NCI-H2107 treated with DMSO at 0.1 percent for 48 hours (cell line): ENCODE data around the gene RAD51AP1.
A peak's percentile ranks its signal among the peaks of the same experiment; 100 is the strongest.

Experiments
- DNase-seq: peaks from one replicate; lab custom pipeline; 2025; ENCODE audit not compliant: unreplicated experiment; lab: John Stamatoyannopoulos, UW

RAD51AP1 gene

DNA sequence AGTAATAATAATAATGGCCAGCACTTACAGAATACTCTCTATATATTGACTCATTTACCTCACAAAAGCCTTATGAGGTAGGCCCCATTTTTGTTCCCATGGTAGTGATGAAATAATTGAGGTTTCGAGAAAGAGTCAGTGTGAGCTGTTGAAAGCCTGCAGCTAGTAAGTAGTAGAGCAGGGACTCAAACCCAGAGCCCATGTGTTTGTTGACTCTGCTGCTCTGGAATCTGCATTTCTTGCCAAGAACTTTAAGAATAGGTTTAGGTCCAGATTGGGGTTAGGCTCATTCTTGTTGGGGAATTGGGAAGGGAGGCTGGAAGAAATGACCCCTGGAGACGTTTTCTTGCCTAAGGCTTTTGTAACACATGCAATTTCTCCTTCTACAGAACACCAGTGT, 51.3 kb downstream of the RAD51AP1 start:
- no peak for DNase-seq

DNA sequence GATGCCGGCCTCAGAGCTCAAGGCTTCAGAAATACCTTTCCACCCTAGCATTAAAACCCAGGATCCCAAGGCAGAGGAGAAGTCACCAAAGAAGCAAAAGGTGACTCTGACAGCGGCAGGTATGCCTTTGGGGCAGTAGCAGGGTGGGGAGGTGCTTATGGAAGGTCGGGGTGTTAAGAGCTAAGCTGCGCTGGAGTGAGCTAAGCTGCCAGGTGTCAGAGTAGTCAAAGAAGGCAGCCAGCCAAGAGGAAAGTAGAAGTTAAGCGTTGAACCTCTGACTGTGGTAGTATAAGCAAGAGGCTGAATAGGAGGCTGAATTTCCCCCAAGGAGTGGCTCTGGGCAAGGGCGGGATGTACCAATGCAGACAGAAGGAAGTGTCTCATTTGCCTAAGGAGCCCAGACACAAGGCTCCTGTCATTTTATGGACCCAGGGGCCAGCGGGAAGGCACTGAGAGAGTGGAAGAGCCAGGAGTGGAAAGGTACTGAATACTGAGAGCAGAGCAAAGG, 52.5 kb downstream of the RAD51AP1 start:
- DNase-seq = peak; percentile 58

DNA sequence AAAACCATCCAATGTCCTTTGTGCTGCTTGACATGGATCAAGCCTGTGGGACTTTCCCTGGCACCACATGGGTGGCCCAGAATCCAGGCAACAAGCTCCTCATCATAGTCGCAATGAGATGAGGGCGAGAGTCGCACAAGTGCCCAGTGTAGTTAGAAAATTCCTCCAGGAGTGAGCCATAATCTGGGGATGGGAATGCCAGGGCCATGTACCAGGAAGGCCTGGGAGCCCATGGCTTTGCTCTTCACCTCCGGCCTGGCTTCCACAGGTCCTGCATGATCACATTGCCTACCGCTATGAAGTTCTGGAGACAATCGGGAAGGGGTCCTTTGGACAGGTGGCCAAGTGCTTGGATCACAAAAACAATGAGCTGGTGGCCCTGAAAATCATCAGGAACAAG, 57.2 kb downstream of the RAD51AP1 start:
- no peak for DNase-seq

DNA sequence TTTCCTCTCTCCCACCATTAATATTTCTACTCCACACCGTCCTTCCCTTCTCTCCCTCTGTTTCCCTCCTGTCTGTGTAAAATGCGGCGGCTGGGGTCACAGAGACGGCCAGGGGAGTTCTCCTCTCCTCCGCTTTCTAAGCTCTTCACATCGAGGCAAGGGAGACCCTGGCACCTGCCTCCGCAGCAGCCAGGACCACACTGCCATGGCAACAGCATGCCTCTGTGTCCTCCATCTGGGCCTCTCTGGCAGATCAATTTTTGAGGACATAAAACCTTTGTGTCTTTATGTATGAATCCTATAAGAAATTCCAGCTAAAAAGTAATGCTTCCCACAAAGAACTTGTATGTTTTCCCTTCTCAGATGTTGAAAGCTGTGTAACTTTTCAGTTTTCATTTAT, 64.7 kb downstream of the RAD51AP1 start:
- DNase-seq = no peak

DNA sequence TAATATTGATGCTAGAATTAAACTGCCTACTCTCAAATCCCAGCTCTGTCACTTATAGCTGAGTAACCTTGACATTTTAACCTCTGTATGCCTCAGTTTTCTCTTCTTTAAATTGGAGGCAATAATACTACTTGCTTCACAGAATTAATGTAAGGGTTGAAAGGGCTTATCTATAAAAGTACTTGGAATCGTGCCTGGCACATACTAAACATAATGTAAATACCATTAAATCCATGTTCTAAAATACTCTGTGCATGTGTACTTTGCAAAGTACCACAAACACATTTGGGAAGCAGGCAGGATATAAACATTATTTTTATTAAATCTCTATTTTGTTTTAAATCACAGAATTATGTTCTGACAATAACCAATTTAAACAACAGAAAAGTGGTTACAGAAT, 65.3 kb downstream of the RAD51AP1 start:
- DNase-seq = no peak

DNA sequence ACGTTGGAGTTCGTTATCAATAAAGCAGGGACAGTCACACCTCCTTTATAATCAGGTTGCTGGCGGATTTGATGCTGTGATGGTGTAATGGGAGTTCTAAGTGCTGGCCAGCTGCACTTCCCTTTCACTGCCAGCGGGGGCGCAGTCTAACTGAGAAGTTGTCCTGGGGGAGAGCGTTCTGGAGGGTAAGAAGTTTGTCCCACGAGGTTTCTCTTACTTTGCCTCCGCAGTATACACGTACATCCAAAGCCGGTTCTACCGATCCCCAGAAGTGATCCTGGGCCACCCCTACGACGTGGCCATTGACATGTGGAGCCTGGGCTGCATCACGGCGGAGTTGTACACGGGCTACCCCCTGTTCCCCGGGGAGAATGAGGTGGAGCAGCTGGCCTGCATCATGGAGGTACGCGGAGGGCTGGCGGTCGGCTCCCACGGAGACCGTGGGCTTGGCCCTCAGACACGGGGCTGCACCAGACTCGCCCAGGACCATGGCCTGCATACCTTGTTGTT, 66.0 kb downstream of the RAD51AP1 start:
- peak; percentile 82 for DNase-seq

DNA sequence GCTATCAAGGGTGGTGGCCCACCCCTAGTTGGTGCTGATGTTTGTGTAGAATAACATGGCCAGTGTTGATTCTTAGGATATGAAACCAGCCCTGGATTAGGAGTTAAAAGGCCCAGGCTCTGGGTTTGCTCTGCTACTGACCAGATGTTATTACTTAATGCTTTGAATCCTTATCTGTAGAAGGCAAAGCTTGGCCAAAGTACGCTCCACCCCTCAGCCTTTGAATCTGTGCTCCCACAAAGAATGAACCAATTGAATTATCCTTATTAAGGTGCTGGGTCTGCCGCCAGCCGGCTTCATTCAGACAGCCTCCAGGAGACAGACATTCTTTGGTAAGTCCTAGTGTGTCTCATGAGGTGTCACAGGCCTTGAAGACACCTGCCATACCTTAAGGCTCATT, 68.4 kb downstream of the RAD51AP1 start:
- DNase-seq = no peak

DNA sequence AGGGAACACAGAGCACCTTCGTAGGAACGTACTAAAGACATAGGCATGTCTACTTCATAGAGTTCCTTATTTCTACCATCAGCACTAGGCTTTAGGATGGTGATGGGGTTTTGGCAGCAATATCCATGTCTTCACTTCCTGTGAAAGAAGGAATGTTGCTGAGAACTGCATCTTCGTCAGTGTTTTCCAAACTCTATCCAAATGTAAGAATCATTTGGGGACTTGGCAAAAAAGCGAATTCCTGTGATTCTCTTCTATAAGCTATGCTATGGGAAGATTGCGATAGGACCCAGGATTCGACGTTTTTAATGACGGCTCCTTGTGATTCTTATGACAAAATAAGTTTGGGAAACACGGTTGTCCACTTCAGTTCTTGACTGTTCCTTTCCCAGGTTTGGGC, 70.4 kb downstream of the RAD51AP1 start:
- no peak for DNase-seq
